CD4-positive, alpha-beta memory T cell (primary cell): ENCODE results near the gene GRIK4. TPM values are rescaled to one million over a fixed set of nuclear protein-coding genes. Genes with fewer than 3 reads are reported as not detected.
"Not testable (repeated sequence)": the region's sequence is repeated elsewhere in the genome, so short reads cannot be mapped to it uniquely, and the experiment has no call there.

ENCODE experiments used
- CTCF ChIA-PET: fragments of 350-600 bp; sonication (Branson Sonifier 250); formaldehyde crosslinking; loops from one replicate; lab custom pipeline; 2021; ENCODE audit warnings: inconsistent platforms; ENCODE audit not compliant: partially characterized antibody; lab: Charles Lee
- POLR2A ChIA-PET: fragments of 350-600 bp; sonication (Branson Sonifier 250); formaldehyde crosslinking; loops from one replicate; lab custom pipeline; 2021; ENCODE audit not compliant: partially characterized antibody; lab: Charles Lee
- DNase-seq, 5 donors: peaks; one replicate each; pipeline versions ENCODE4 v3.0.0 to v3.0.0-alpha.2; 2020 to 2022; ENCODE audit warnings: mixed read lengths in 1 of 5
- H3K27ac ChIP-seq: one replicate; pipeline ENCODE4 v1.7.0; 2013; ENCODE audit warnings: low read depth, low read length
- H3K27me3 ChIP-seq: 2 replicates; pipeline ENCODE4 v1.7.0; 2013; ENCODE audit warnings: mild to moderate bottlenecking, low read length, moderate library complexity; ENCODE audit not compliant: insufficient read depth
- H3K36me3 ChIP-seq: 2 replicates; pipeline ENCODE4 v1.7.0; 2013; ENCODE audit warnings: mild to moderate bottlenecking, low read length, moderate library complexity; ENCODE audit not compliant: insufficient read depth
- H3K4me1 ChIP-seq: 2 replicates; pipeline ENCODE4 v1.7.0; 2013; ENCODE audit warnings: mild to moderate bottlenecking, low read length, moderate library complexity; ENCODE audit not compliant: insufficient read depth
- H3K4me3 ChIP-seq, 2 donors: one replicate each; pipeline ENCODE4 v1.7.0; 2013; ENCODE audit warnings: low read length in 2 of 2, mild to moderate bottlenecking in 1 of 2
- H3K9me3 ChIP-seq, 2 donors: one replicate each; pipeline ENCODE4 v1.7.0; 2013; ENCODE audit warnings: low read length in 2 of 2, control low read depth in 1 of 2; ENCODE audit not compliant: control insufficient read depth in 1 of 2
- H3K27ac Mint-ChIP-seq, 7 donors: one replicate each; pipeline ENCODE4 v1.8.0; 2020 to 2021; ENCODE audit warnings: mixed read lengths in 7 of 7, mild to moderate bottlenecking in 6 of 7, inconsistent platforms in 3 of 7, moderate library complexity in 3 of 7
- H3K27me3 Mint-ChIP-seq, 2 donors: one replicate each; pipeline ENCODE4 v1.8.0; 2020 to 2021; ENCODE audit warnings: mixed read lengths in 2 of 2
- H3K36me3 Mint-ChIP-seq, 2 donors: one replicate each; pipeline ENCODE4 v1.8.0; 2020 to 2021; ENCODE audit warnings: mixed read lengths in 2 of 2, inconsistent platforms in 1 of 2, mild to moderate bottlenecking in 1 of 2
- H3K4me1 Mint-ChIP-seq, 4 donors: one replicate each; pipeline ENCODE4 v1.8.0; 2020 to 2021; ENCODE audit warnings: mixed read lengths in 4 of 4, mild to moderate bottlenecking in 1 of 4
- H3K4me3 Mint-ChIP-seq, 8 donors: one replicate each; pipeline ENCODE4 v1.8.0; 2020 to 2021; ENCODE audit warnings: mixed read lengths in 8 of 8, mild to moderate bottlenecking in 7 of 8, moderate library complexity in 6 of 8, inconsistent platforms in 3 of 8
- H3K9me3 Mint-ChIP-seq, 8 donors: one replicate each; pipeline ENCODE4 v1.8.0; 2020 to 2021; ENCODE audit warnings: mixed read lengths in 8 of 8, mild to moderate bottlenecking in 5 of 8, inconsistent platforms in 3 of 8, moderate library complexity in 1 of 8
- intact Hi-C: fragments of 100-400 bp; cut with micrococcal nuclease; formaldehyde crosslinking; loops from one replicate; pipeline ENCODE4 v1.15.1; 2023
- polyA plus RNA-seq, 2 donors: library from polyadenylated mRNA; unstranded; fragments of 300-500 nt; fragmentation: Illumina TruSeq; gene quantifications; one replicate each; pipeline ENCODE4 v1.2.3, GENCODE V29; 2021
- total RNA-seq, 2 experiments: library from RNA; stranded (reverse); gene quantifications; one replicate each; pipeline ENCODE4 v1.2.3, GENCODE V29; 2021

GRIK4 gene
- total and polyA plus RNA-seq, 4 experiments from 2014 or later, result 0.06 TPM; not detected in 3

DNA sequence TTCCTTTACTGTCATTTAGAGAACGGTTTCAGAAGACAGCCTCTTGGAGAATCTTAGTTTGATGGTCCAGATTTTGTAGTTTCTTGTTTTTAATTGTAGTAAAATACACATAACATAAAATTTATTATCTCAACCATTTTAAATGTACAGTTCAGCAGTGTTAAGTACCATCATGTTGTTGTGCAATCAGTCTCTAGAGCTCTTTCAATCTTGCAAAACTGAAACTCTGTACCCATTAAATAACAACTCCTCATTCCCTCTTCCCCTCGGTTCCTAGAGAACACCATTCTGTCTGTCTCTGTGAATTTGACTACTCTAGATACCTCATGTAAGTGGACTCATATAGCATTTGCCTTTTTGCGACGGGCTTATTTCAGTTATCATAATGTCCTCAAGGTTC lies 69.8 kb downstream of the GRIK4 start:
- intact Hi-C loops, result no loop called here
- H3K4me1 Mint-ChIP-seq, result no peaks in the 10 kb centered on the region
- Histone ChIP-seq H3K27ac (no peak overlapping the region), H3K9me3 (no peaks in the 10 kb centered on the region), H3K4me1 (no peaks in the 10 kb centered on the region), H3K36me3 (no peaks in the 10 kb centered on the region), H3K4me3 (no peak overlapping the region), H3K27me3 (no peaks in the 10 kb centered on the region)
- ChIA-PET POLR2A (no interaction called here), CTCF (no interaction called here)
- no peak overlapping the region for H3K4me3 Mint-ChIP-seq
- no peak for DNase-seq
- no peaks in the 10 kb centered on the region for H3K36me3 Mint-ChIP-seq
- peaks cover 3 to 15% (median 14%) of the 10 kb centered on the region in 8 donors for H3K9me3 Mint-ChIP-seq
- peaks cover 14 to 23% of the 10 kb centered on the region in 2 donors for H3K27me3 Mint-ChIP-seq
- H3K27ac Mint-ChIP-seq, result no peak overlapping the region

DNA sequence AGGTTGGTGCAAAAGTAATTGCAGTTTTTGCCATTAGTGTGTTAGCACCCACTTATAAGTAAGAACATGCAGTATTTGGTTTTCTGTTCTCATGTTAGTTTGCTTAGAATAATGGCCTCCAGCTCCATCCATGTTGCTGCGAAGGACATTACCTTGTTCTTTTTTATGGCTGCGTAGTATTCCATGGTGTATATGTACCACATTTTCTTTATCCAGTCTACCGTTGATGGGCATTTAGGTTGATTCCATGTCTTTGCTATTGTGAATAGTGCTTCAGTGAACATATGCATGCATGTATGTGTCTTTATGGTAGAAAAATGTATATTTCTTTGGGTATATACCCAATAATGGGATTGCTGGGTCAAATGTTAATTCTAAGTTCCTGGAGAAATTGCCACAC lies 71.0 kb downstream of the GRIK4 start:
- intact Hi-C loops, H3K4me3 ChIP-seq, CTCF ChIA-PET, H3K4me1 ChIP-seq, H3K36me3 ChIP-seq, H3K27me3 ChIP-seq, DNase-seq, H3K27ac ChIP-seq, H3K4me3 Mint-ChIP-seq, H3K9me3 ChIP-seq, H3K36me3 Mint-ChIP-seq, POLR2A ChIA-PET, H3K27ac Mint-ChIP-seq, H3K4me1 Mint-ChIP-seq: not testable (repeated sequence)
- Mint-ChIP-seq H3K27me3 (peaks cover 11 to 20% of the 10 kb centered on the region in 2 donors), H3K9me3 (peaks cover 3 to 15% (median 14%) of the 10 kb centered on the region in 8 donors)

DNA sequence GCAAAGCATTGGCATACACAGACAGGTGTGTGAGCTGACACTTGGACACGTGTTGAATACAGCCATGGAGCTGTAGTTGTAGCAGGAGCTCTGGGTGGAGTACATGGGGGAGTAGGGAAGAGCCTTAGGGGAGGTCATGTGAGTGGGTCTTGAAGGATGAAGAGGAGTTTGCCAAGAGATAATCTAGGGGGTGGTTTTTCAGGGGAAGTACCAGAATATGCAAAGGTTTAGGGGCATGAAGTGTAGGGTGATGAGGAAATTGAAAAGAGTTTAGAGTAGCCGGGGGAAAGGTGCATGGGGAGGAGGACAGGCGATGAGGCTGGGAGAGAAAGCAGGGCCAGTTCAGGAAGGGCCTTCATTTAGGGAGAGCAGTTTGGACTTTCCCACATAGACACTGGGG lies 74.5 kb downstream of the GRIK4 start:
- no peaks in the 10 kb centered on the region for H3K9me3 ChIP-seq
- ChIA-PET CTCF (no interaction called here), POLR2A (no interaction called here)
- no peaks in the 10 kb centered on the region for H3K27me3 ChIP-seq
- no peaks in the 10 kb centered on the region for H3K36me3 ChIP-seq
- no peaks in the 10 kb centered on the region for H3K36me3 Mint-ChIP-seq
- intact Hi-C loops, result no loop called here
- DNase-seq, result no peak
- H3K27ac ChIP-seq, result no peak overlapping the region
- H3K27ac Mint-ChIP-seq, result no peak overlapping the region
- peaks cover 12 to 27% of the 10 kb centered on the region in 2 donors for H3K27me3 Mint-ChIP-seq
- H3K4me3 Mint-ChIP-seq, result no peak overlapping the region
- H3K4me3 ChIP-seq, result no peak overlapping the region
- H3K9me3 Mint-ChIP-seq, result peaks cover 3 to 15% (median 14%) of the 10 kb centered on the region in 8 donors
- no peaks in the 10 kb centered on the region for H3K4me1 Mint-ChIP-seq
- H3K4me1 ChIP-seq, result no peaks in the 10 kb centered on the region

DNA sequence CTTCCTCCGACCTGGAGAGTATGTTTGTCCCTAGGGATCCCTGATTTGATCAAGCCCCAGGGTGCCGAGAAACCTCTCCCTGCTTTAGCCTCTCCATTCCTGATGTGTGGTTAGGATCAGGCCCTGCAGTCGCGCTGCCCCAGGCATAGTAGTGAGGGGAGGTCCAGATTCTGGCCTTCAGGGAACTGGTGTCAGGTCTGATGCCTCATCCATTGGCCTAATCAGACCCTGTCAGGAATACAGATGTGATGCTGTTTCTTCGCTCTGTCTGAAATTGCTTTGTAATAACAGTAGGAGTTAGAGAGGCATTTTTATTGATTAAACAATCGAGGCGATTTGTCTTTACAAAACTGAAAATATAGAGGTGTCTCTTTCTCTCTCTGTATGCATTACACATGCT lies 75.2 kb downstream of the GRIK4 start:
- intact Hi-C loops, result no loop called here
- peaks cover 3 to 15% (median 14%) of the 10 kb centered on the region in 8 donors for H3K9me3 Mint-ChIP-seq
- DNase-seq, result no peak
- no peaks in the 10 kb centered on the region for H3K36me3 ChIP-seq
- H3K4me3 ChIP-seq, result no peak overlapping the region
- ChIA-PET CTCF (no interaction called here), POLR2A (no interaction called here)
- no peaks in the 10 kb centered on the region for H3K36me3 Mint-ChIP-seq
- H3K4me3 Mint-ChIP-seq, result no peak overlapping the region
- H3K4me1 ChIP-seq, result no peaks in the 10 kb centered on the region
- H3K4me1 Mint-ChIP-seq, result no peaks in the 10 kb centered on the region
- no peak overlapping the region for H3K27ac Mint-ChIP-seq
- no peaks in the 10 kb centered on the region for H3K27me3 ChIP-seq
- H3K9me3 ChIP-seq, result no peaks in the 10 kb centered on the region
- H3K27ac ChIP-seq, result no peak overlapping the region
- peaks cover 15 to 27% of the 10 kb centered on the region in 2 donors for H3K27me3 Mint-ChIP-seq

DNA sequence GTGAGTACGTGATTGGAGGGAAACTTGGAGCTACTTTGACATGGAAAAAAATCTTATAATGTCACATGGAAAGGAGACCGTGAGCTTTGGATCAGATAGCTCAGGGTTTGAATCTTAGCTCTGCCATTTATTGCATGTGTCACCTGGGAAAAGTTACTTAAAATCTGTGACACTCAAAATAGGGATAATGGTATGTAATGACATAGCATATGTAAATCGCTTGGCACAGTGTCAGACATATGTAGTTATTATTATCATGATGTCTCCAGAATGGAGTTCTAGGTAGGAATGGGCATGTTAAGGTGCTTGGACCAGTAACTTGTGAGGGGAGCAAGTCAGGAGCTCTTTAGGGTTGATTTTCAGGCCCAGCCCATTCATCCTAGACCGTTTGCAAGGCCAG lies 75.8 kb downstream of the GRIK4 start:
- H3K27me3 Mint-ChIP-seq, result peaks cover 15 to 27% of the 10 kb centered on the region in 2 donors
- DNase-seq, result no peak
- intact Hi-C loops, result no loop called here

DNA sequence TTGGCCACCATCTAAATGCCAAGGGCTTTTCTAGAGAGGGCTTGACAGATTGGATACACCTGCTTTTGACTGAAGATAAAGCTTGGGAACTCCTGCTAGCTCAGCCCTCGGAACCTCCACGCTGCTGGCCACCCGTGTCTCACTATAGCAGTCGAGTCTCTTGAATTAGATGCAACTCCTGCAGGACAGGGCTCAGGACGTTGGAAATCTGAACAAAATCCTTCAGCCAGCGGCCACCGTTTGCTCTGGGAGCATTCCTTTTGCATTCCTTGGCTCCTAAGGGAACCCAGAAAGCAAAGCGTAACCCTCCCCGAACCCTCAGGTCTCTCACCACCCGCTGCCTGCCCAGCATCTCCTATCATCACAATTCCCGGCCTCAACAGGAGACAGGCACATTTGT lies 77.8 kb downstream of the GRIK4 start:
- POLR2A ChIA-PET, result no interaction called here
- Mint-ChIP-seq H3K9me3 (peaks cover 0 to 7% (median under 1%) of the 10 kb centered on the region in 8 donors), H3K36me3 (no peaks in the 10 kb centered on the region), H3K4me3 (no peak overlapping the region), H3K27me3 (peaks cover 19 to 26% of the 10 kb centered on the region in 2 donors), H3K27ac (no peak overlapping the region), H3K4me1 (no peaks in the 10 kb centered on the region)
- intact Hi-C loops, result no loop called here
- Histone ChIP-seq H3K36me3 (no peaks in the 10 kb centered on the region), H3K4me3 (no peak overlapping the region), H3K9me3 (no peaks in the 10 kb centered on the region), H3K27ac (no peak overlapping the region), H3K27me3 (no peaks in the 10 kb centered on the region), H3K4me1 (no peaks in the 10 kb centered on the region)
- DNase-seq, result no peak
- CTCF ChIA-PET, result no interaction called here

More for the DNA sequence above, 75.8 kb downstream of the GRIK4 start:
- H3K36me3 Mint-ChIP-seq, result no peaks in the 10 kb centered on the region
- no peaks in the 10 kb centered on the region for H3K4me1 Mint-ChIP-seq
- Histone ChIP-seq H3K27me3 (no peaks in the 10 kb centered on the region), H3K4me1 (no peaks in the 10 kb centered on the region), H3K27ac (no peak overlapping the region), H3K36me3 (no peaks in the 10 kb centered on the region), H3K4me3 (no peak overlapping the region), H3K9me3 (no peaks in the 10 kb centered on the region)
- H3K4me3 Mint-ChIP-seq, result no peak overlapping the region
- peaks cover 3 to 15% (median 14%) of the 10 kb centered on the region in 8 donors for H3K9me3 Mint-ChIP-seq
- POLR2A ChIA-PET, result no interaction called here
- no peak overlapping the region for H3K27ac Mint-ChIP-seq
- CTCF ChIA-PET, result no interaction called here

DNA sequence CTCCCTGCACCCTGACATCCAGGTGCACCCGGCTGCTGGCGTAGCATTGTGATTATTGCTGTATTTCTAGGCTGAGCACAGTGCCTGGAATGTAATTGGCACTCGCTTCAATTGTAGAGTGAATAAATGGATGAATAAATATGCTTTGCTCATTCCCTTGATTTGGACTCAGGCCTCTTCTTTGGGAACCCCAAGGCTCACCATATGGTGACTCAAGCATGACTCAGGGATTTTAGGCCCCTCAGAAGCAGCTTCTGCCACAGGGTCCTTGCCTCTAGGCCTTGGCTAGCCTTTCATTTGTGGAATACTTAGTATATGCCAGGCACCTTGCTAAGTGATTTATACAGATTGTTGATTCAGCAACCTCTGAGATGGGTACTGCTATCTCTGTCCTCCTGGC lies 78.9 kb downstream of the GRIK4 start:
- no peaks in the 10 kb centered on the region for H3K36me3 Mint-ChIP-seq
- DNase-seq, result no peak
- no peaks in the 10 kb centered on the region for H3K36me3 ChIP-seq
- no peak overlapping the region for H3K4me3 Mint-ChIP-seq
- no peaks in the 10 kb centered on the region for H3K4me1 ChIP-seq
- no peaks in the 10 kb centered on the region for H3K27me3 ChIP-seq
- H3K27ac ChIP-seq, result no peak overlapping the region
- H3K4me1 Mint-ChIP-seq, result no peaks in the 10 kb centered on the region
- intact Hi-C loops, result no loop called here
- H3K4me3 ChIP-seq, result no peak overlapping the region
- CTCF ChIA-PET, result no interaction called here
- H3K9me3 ChIP-seq, result no peaks in the 10 kb centered on the region
- no peak overlapping the region for H3K27ac Mint-ChIP-seq
- POLR2A ChIA-PET, result no interaction called here
- peaks cover 0 to 2% (median 0%) of the 10 kb centered on the region in 8 donors for H3K9me3 Mint-ChIP-seq
- H3K27me3 Mint-ChIP-seq, result peaks cover 19 to 23% of the 10 kb centered on the region in 2 donors

DNA sequence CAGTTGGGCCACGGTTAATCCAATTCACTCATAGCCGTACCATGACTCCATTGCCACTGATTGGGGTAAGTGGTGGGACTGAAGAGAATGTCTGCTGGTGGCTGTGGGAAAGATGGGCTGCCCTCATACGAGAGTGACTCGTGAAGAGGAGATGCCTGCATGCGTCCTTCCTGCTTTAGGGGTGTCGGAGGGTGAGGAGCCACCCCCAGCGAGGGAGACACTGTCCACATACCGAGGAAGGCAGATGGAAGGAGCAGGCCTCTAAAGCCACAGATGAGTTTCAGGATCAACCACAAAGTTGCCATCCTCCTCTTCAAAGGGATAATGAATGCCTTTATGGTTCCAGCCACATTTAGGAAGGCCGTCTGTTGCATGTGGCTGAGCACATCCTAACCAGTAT lies 83.2 kb downstream of the GRIK4 start:
- CTCF ChIA-PET, result no interaction called here
- H3K36me3 Mint-ChIP-seq, result no peaks in the 10 kb centered on the region
- H3K27ac Mint-ChIP-seq, result no peak overlapping the region

More for the DNA sequence above, 83.2 kb downstream of the GRIK4 start:
- Mint-ChIP-seq H3K4me1 (no peaks in the 10 kb centered on the region), H3K9me3 (peaks cover 0 to 2% (median 0%) of the 10 kb centered on the region in 8 donors), H3K4me3 (no peak overlapping the region), H3K27me3 (peaks cover 8 to 13% of the 10 kb centered on the region in 2 donors)
- no peak overlapping the region for H3K27ac ChIP-seq
- H3K4me3 ChIP-seq, result no peak overlapping the region
- intact Hi-C loops, result no loop called here
- no peaks in the 10 kb centered on the region for H3K36me3 ChIP-seq
- no peak for DNase-seq
- POLR2A ChIA-PET, result no interaction called here
- no peaks in the 10 kb centered on the region for H3K9me3 ChIP-seq
- H3K4me1 ChIP-seq, result no peaks in the 10 kb centered on the region
- no peaks in the 10 kb centered on the region for H3K27me3 ChIP-seq
